Measurements from ENCODE around the gene NRXN3.

NRXN3 gene

GRCh38 chr14:79407572-79407971, 1237.4 kb downstream of the NRXN3 start:
- DNase-seq: no peak
- intact Hi-C loops (cut with DNase I): no loop called here

- intact Hi-C loops (cut with DNase I): no loop called here
- no peak for DNase-seq
These were observed 1238.5 kb downstream of the NRXN3 start for GRCh38 chr14:79408696-79409095.

DNA sequence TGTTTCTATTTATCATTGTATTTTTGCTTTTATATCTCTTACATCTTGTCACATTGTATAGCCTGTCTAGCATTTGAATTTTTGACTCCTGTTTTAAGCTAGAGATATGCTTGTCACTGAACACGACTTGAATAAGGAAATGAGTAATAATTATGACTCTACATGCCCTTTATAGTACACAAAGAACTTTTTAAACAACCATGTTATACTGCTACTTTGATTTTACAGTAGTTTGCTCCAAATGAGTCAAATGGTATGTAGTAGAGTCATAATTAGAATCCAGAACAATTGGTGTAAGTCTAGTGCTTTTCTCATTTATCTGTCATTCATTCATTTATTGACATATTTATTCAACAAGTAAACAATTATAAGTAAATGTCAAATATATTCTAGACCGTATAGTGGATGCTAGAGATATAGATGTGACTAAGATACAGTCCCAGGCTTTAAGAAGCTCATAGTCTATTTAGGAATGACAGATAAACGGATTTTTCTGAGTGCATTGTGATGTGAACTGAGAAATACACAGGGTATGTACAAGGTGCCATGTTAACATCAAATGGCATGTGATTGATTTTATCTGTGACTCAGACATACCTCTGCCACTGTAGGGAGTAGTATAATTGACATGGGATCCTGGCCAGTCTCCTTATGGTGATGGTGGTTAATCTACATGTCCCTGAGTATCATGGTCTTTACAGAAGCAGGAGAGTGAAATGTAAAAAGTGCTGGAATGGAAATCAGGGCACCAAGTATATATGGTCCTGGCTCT, 1241.4 kb downstream of the NRXN3 start:
- no peak for DNase-seq
- intact Hi-C loops (cut with DNase I): no loop called here

DNA sequence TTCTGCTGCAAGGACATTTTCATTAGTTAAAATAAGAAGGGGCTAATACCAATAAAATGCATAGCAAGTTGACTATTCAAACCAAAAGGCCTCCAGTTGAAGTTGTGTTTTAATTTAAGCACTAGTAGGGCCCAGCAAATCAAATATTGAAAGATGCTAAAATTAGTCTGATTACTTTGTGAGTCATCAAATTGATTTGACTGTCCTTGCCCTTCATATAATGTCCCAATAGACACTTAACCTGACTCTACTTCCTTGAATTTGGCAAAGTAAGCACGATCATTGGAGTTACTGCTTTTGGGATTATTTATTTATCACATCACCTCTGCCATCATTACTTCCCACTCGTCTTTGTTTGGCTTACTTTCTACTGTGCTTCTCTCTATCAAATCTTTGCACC, 1242.6 kb downstream of the NRXN3 start:
- DNase-seq: no peak
- intact Hi-C loops (cut with DNase I): no loop called here

DNA sequence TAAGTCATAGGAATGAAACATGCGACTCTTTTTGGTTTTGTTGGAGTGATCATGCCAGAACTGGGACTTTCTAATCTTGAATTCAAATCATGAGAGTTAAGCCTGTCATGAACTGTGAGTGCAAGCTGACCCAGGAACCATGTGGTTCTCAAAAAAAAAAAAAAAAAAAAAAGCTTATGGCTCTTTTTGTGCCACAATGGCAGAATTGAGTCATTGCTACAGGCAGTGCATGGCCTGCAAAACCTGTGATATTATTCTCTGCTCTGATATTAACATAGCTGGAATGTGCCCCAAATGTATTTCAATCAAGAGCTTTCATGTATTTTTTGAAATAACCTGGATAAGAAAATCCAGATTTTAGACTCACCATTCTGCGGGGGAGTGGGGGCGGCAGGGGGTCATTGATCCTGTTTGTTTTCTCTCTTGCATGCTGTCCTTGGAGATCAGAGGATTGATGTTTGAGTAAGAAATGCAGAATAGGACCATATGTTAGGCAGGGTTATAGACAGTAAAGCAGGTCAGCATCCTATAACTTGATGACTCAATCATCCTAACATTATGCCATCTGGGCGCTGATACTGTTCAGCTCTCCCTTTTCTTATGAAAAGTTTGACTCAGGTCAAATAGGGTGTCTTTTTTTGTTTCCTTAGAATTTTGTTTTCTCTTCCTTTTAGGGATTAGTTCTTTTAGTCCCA, 1243.7 kb downstream of the NRXN3 start:
- intact Hi-C loops (cut with DNase I): no loop called here
- DNase-seq: no peak

- no peak for DNase-seq
- intact Hi-C loops (cut with DNase I): no loop called here
These were observed 1245.6 kb downstream of the NRXN3 start for GRCh38 chr14:79415726-79416125.

GRCh38 chr14:79417961-79418360, 1247.8 kb downstream of the NRXN3 start:
- no peak for DNase-seq
- intact Hi-C loops (cut with DNase I): no loop called here

- no peak for DNase-seq
- intact Hi-C loops (cut with DNase I): no loop called here
These were observed 1248.7 kb downstream of the NRXN3 start for GRCh38 chr14:79418649-79419415.

DNA sequence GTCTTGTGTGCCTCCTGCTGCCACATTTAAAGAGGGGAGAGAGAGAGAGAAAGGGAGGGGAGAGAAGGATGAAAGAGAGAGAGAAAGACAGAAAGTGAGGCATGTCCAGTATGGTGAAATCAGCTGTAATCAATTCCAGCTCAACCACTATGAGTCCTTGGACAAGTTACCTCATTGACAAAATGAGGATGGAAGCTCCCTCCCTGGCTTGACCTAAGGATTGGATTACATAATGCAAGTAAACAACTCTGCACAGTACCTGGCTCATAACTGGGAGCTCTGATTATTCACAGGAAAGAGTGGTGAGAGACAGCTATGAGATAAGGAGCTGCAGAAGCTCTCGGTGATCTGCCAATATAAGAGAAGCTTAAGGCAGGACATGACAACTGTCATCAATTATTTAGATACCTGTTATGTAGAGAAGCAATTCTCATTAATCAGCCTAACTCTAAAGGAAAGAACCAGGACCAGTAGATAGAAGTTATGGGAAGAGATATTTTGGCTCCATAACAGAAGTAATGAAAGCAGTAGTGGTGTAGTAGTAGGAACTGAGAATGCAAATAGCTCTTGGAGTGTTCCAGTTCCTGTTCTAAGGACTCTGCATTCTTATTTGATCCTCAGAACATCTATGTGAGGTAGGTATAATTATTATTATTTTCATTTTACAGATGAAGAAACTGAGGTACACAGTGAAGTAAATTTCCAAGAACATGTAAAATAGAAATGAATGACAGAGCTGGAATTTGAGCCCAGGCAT, 1249.6 kb downstream of the NRXN3 start:
- DNase-seq: no peak
- intact Hi-C loops (cut with DNase I): no loop called here

- intact Hi-C loops (cut with DNase I): no loop called here
These were observed 1250.6 kb downstream of the NRXN3 start for GRCh38 chr14:79420725-79421124.

DNA sequence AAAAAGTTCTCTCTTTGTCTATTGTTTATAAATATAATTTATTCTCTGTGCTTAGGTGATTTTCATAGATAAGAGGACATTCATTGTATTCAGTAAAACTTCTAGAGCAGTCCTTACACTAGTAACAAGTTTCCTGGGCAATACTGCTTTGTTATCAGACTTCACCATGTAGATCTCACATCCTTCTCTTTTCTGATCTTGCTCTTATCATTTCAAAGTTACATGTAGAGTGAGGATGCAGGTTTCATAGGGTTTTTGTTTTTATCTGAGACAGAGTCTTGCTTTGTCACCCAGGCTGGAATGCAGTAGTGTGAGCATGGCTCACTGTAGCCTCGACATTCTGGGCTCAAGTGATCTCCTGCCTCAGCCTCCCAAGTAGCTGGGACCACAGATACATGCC, 1251.6 kb downstream of the NRXN3 start:
- intact Hi-C loops (cut with DNase I): no loop called here
- no peak for DNase-seq

More at GRCh38 chr14:79420725-79421124, 1250.6 kb downstream of the NRXN3 start:
- no peak for DNase-seq

- intact Hi-C loops (cut with DNase I): no loop called here
- DNase-seq: no peak
These were observed 1254.3 kb downstream of the NRXN3 start for GRCh38 chr14:79424462-79424861.

GRCh38 chr14:79426103-79426755, 1256.1 kb downstream of the NRXN3 start:
- intact Hi-C loops (cut with DNase I): no loop called here

DNA sequence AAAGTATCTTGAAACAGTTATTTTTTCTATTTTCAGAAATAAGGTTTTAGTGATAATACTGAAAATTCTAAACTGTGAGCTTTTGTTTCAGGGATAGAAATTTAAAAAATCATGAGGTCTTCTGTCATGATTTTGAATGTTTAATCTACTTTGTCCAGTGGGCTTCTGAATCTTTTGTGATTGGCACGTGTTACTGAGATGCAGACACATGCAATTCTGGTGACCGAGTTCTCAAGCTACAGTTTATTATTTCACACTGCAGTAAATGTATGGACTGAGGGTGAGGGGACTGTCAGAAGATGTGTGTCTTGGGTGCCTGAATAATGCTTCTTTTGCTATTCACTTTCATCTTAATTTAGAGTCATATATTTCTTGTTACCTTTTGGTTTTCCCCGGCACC, 1262.5 kb downstream of the NRXN3 start:
- intact Hi-C loops (cut with DNase I): no loop called here
- DNase-seq: no peak

More at GRCh38 chr14:79426103-79426755, 1256.1 kb downstream of the NRXN3 start:
- DNase-seq: no peak

DNA sequence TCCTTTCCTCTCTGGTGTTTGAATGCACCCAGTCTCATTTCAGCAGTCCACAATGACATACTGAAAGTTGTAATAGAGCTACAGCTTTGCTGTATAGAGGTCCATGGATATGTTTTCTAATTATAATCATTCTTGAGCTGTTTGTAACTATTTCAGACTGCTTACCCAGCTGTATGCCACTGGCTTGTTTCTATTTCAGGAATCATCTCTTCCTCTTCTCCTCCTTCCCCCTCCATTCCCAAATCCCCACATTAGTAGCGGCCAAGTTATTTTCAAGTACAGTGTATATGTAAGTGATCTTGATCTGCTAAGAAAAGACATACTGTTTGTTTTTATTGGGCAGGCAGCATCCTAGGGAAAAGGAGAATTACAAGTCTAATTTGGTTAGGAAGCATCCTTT, 1266.2 kb downstream of the NRXN3 start:
- no peak for DNase-seq
- intact Hi-C loops (cut with DNase I): no loop called here

GRCh38 chr14:79437951-79438350, 1267.8 kb downstream of the NRXN3 start:
- no peak for DNase-seq
- intact Hi-C loops (cut with DNase I): no loop called here

DNA sequence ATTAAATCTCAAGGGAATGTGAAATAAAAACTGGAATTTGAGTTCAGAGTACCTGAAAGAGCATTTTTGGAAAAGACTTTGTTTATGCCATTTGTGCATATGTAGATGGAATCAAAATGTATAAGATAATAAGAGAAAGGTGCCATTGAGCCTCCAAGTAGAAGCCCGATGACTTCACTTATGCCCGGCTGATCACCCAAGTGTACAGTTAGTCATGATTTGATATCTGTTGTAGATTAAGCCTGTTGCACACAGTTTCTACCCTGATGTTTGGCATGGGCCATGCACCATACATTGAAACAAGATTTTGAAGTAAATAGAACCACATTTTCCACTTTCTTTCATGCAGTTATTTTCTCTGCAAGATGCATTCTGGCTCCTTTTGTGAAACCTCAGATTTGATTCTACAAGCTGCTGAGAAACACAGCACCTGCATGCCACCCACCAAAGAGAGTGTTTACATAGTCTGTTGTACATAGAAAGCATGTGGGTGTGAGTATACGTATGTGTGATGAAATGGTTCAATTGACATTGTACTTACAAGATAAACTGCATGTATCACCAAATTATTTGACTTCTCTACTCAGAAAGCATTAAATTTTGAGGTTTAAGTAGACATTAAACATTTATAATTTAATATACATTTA, 1268.6 kb downstream of the NRXN3 start:
- no peak for DNase-seq
- intact Hi-C loops (cut with DNase I): no loop called here

DNA sequence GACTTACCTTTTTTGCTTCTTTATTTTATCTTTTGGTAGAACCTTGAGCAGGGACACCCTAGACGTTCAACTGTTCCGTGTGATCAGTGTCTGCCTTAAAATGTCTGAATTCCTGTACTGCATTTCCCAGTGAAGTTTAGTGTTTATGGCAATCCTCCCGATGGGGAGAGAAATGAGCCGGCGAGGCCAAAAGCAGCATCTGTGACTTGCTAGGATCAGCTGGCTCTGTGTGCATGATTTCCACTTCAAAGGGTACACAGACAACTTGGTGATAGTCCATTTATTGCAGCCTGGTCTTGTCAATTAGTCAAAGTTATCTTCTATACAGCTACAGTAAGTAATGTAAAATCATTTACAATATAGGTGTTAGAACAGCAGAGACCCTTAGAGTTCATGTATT, 1272.6 kb downstream of the NRXN3 start:
- intact Hi-C loops (cut with DNase I): no loop called here
- no peak for DNase-seq

All from head of caudate nucleus (tissue), 42 donors.